Hepatocyte (in vitro differentiated cells): ENCODE measurements around the gene DGKI. TPM values are rescaled to one million over a fixed set of nuclear protein-coding genes. Genes with fewer than 3 reads are reported as not detected.
"Not testable (repeated sequence)": the region's sequence is repeated elsewhere in the genome, so short reads cannot be mapped to it uniquely, and the experiment has no call there.

Experiments
- DNase-seq: peaks from one replicate; pipeline ENCODE4 v3.0.0-alpha.2; 2016; ENCODE audit warnings: low spot score
- H2AFZ ChIP-seq: fragments of 200-600 bp; sonication (generic); 2 replicates; pipeline ENCODE4 v1.6.0; 2016; ENCODE audit warnings: antibody characterized with exemption, mild to moderate bottlenecking
- H3K27ac ChIP-seq: fragments of 200-600 bp; sonication (generic); 2 replicates; pipeline ENCODE4 v1.5.1; 2016; ENCODE audit warnings: mild to moderate bottlenecking
- H3K27me3 ChIP-seq: fragments of 200-600 bp; sonication (generic); 2 replicates; pipeline ENCODE4 v1.6.1; 2016
- H3K36me3 ChIP-seq: fragments of 200-600 bp; sonication (generic); replicated peaks from 2 replicates; pipeline ENCODE4 v1.5.1; 2016; ENCODE audit warnings: low read depth; ENCODE audit not compliant: insufficient read depth
- H3K4me1 ChIP-seq: fragments of 200-600 bp; sonication (generic); 2 replicates; pipeline ENCODE4 v1.5.1; 2016; ENCODE audit warnings: mild to moderate bottlenecking, moderate library complexity; ENCODE audit not compliant: insufficient read depth
- H3K4me2 ChIP-seq: fragments of 200-600 bp; sonication (generic); 2 replicates; pipeline ENCODE4 v1.6.0; 2016
- H3K4me3 ChIP-seq: fragments of 200-600 bp; sonication (generic); 2 replicates; pipeline ENCODE4 v1.5.1; 2016; ENCODE audit warnings: mild to moderate bottlenecking
- H3K79me2 ChIP-seq: fragments of 200-600 bp; sonication (generic); 2 replicates; pipeline ENCODE4 v1.6.0; 2017; ENCODE audit warnings: mild to moderate bottlenecking
- H3K9me2 ChIP-seq: fragments of 200-600 bp; sonication (generic); replicated peaks from 2 replicates; pipeline ENCODE4 v1.6.0; 2017; ENCODE audit warnings: mild to moderate bottlenecking; ENCODE audit not compliant: insufficient read depth
- H3K9me3 ChIP-seq: fragments of 200-600 bp; sonication (generic); 2 replicates; pipeline ENCODE4 v1.5.1; 2016; ENCODE audit warnings: low read depth, mild to moderate bottlenecking
- H4K20me1 ChIP-seq: fragments of 200-600 bp; sonication (generic); 2 replicates; pipeline ENCODE4 v1.6.0; 2016; ENCODE audit warnings: mild to moderate bottlenecking; ENCODE audit not compliant: insufficient read depth, poor library complexity, severe bottlenecking
- CTCF ChIP-seq: fragments of 200-600 bp; sonication (generic); IDR thresholded peaks from 2 replicates; pipeline ENCODE4 v1.5.1; 2016; ENCODE audit warnings: antibody characterized with exemption, mild to moderate bottlenecking; ENCODE audit not compliant: poor library complexity
- EZH2 ChIP-seq: fragments of 200-600 bp; sonication (generic); IDR thresholded peaks from 2 replicates; pipeline ENCODE4 v1.6.1; 2016; ENCODE audit warnings: antibody characterized with exemption, mild to moderate bottlenecking, borderline replicate concordance
- EZH2phosphoT487 ChIP-seq: fragments of 200-600 bp; sonication (generic); IDR thresholded peaks from one replicate; pipeline ENCODE4 v1.6.1; 2018; ENCODE audit warnings: antibody characterized with exemption, mild to moderate bottlenecking, low read depth, moderate library complexity; ENCODE audit not compliant: unreplicated experiment, severe bottlenecking
- WGBS: methylation state at CpG from one replicate; pipeline ENCODE4 v1.1.6; 2016; ENCODE audit warnings: low lambda C conversion rate; ENCODE audit errors: missing lambda C conversion rate; 5-methylcytosine and 5-hydroxymethylcytosine counted together
- polyA plus RNA-seq: library from polyadenylated mRNA; unstranded; fragments of >200 nt; fragmentation: Nextera tagmentation; extraction: Ambion mirVana; gene quantifications from 2 replicates; pipeline ENCODE4 v1.2.1, GENCODE V29; 2016
- total RNA-seq: library from RNA; depleted of rRNA; stranded (reverse); fragments of >200 nt; gene quantifications from 2 replicates; pipeline ENCODE4 v1.2.3, GENCODE V29; 2014

DGKI gene
- total and polyA plus RNA-seq, 2 experiments from 2014 or later: 0.47 to 1.8 TPM

- Histone ChIP-seq H3K4me2 (no peak overlapping the region), H3K4me3 (no peak overlapping the region), H3K79me2 (no peaks in the 10 kb centered on the region), H3K27me3 (no peaks in the 10 kb centered on the region), H2AFZ (no peak overlapping the region), H3K9me3 (no peaks in the 10 kb centered on the region), H3K9me2 (no peaks in the 10 kb centered on the region), H3K36me3 (no peaks in the 10 kb centered on the region), H3K27ac (no peak overlapping the region), H4K20me1 (no peaks in the 10 kb centered on the region), H3K4me1 (no peaks in the 10 kb centered on the region)
- 90% methylated on average over 3 of the region's 3 CpGs for WGBS
- no peak for DNase-seq
- TF ChIP-seq EZH2: no peak
- TF ChIP-seq EZH2phosphoT487: no peak
- no peak for TF ChIP-seq CTCF
Observed at GRCh38 chr7:137835486-137836112, 11.2 kb downstream of the DGKI start.

- Histone ChIP-seq H3K27me3 (no peaks in the 10 kb centered on the region), H2AFZ (no peak overlapping the region), H3K4me3 (no peak overlapping the region), H4K20me1 (no peaks in the 10 kb centered on the region), H3K79me2 (no peaks in the 10 kb centered on the region), H3K4me1 (no peaks in the 10 kb centered on the region), H3K9me2 (no peaks in the 10 kb centered on the region), H3K9me3 (no peaks in the 10 kb centered on the region), H3K4me2 (no peak overlapping the region), H3K36me3 (no peaks in the 10 kb centered on the region), H3K27ac (no peak overlapping the region)
- TF ChIP-seq CTCF: no peak
- TF ChIP-seq EZH2phosphoT487: no peak
- TF ChIP-seq EZH2: no peak
- DNase-seq: no peak
- WGBS: 96% methylated on average over 1 of the region's 1 CpG
Observed at GRCh38 chr7:137834552-137834951, 12.2 kb downstream of the DGKI start.

GRCh38 chr7:137832990-137833389 is 13.8 kb downstream of the DGKI start:
- not testable (repeated sequence) for H3K9me2 ChIP-seq, H3K27me3 ChIP-seq, H3K4me2 ChIP-seq, H3K4me3 ChIP-seq, H3K79me2 ChIP-seq, H2AFZ ChIP-seq, H3K9me3 ChIP-seq, H3K36me3 ChIP-seq, DNase-seq, H3K27ac ChIP-seq, H3K4me1 ChIP-seq, H4K20me1 ChIP-seq
- WGBS: 91% methylated on average over 2 of the region's 2 CpGs

- TF ChIP-seq EZH2: no peak
- no peak for TF ChIP-seq CTCF
- TF ChIP-seq EZH2phosphoT487: no peak
- Histone ChIP-seq H3K27me3 (no peaks in the 10 kb centered on the region), H4K20me1 (no peaks in the 10 kb centered on the region), H3K4me1 (no peaks in the 10 kb centered on the region), H3K9me2 (no peaks in the 10 kb centered on the region), H3K36me3 (no peaks in the 10 kb centered on the region), H3K4me2 (no peak overlapping the region), H3K4me3 (no peak overlapping the region), H3K27ac (no peak overlapping the region), H3K9me3 (no peaks in the 10 kb centered on the region), H2AFZ (no peak overlapping the region), H3K79me2 (no peaks in the 10 kb centered on the region)
- 98% methylated on average over 2 of the region's 2 CpGs for WGBS
- no peak for DNase-seq
Observed at GRCh38 chr7:137832382-137832781, 14.4 kb downstream of the DGKI start.

GRCh38 chr7:137831555-137831954 is 15.2 kb downstream of the DGKI start:
- H3K4me2 ChIP-seq, H3K27me3 ChIP-seq, H4K20me1 ChIP-seq, H3K9me2 ChIP-seq, DNase-seq, H3K4me1 ChIP-seq, H3K36me3 ChIP-seq, H3K9me3 ChIP-seq, H3K4me3 ChIP-seq, H2AFZ ChIP-seq, H3K79me2 ChIP-seq, H3K27ac ChIP-seq: not testable (repeated sequence)
- 45% methylated on average over 1 of the region's 1 CpG for WGBS
